Transverse colon (tissue), 4 donors: Measurements from ENCODE around the gene ZNF530.

Experiments used
- EP300 ChIP-seq: sonication (generic); formaldehyde crosslinking; IDR thresholded peaks from one replicate; pipeline ENCODE4 v1.6.1; 2017; ENCODE audit warnings: antibody characterized with exemption, low read depth
- POLR2A ChIP-seq: fragments of 450-650 bp; IDR thresholded peaks from one replicate; pipeline ENCODE4 v1.6.1; 2016; ENCODE audit warnings: antibody characterized with exemption, mild to moderate bottlenecking, moderate library complexity
- POLR2AphosphoS5 ChIP-seq, 3 donors: sonication (generic); formaldehyde crosslinking; IDR thresholded peaks; one replicate each; pipeline ENCODE4 v1.6.1; 2016; ENCODE audit warnings: antibody characterized with exemption in 3 of 3
- TF ChIP-seq, protein P1 (sequence below), 5 experiments: fragments of 200-600 bp in 3 of 5; fragments of 450-650 bp in 2 of 5; sonication (generic) in 3 of 5; IDR thresholded peaks; 1 replicate in 2 of 5; 2 replicates in 3 of 5; pipeline ENCODE4 v1.5.1; 2016 to 2017; ENCODE audit warnings: antibody characterized with exemption in 5 of 5, inconsistent platforms in 3 of 5, mild to moderate bottlenecking in 2 of 5, moderate library complexity in 1 of 5

DNA sequence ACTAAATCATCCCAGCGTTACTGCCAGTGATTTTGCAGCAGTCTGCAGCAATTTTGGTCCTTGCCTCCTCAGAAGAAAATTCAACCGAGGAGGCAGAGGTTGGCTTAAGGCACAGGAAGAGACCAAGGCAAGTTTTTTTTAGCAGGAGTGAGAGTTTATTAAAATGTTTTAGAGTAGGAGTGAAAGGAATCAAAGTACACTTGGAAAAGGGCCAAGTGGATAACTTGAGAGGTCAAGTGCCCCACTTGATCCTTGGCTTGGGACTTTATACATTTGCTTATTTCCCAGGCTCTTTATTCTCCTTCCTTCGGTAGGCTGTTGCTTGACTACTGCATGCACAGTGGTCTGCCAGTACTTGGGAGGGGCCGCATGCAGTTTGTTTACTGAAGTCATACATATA, 11.4 kb downstream of the ZNF530 start:
- TF ChIP-seq, protein P1, sequence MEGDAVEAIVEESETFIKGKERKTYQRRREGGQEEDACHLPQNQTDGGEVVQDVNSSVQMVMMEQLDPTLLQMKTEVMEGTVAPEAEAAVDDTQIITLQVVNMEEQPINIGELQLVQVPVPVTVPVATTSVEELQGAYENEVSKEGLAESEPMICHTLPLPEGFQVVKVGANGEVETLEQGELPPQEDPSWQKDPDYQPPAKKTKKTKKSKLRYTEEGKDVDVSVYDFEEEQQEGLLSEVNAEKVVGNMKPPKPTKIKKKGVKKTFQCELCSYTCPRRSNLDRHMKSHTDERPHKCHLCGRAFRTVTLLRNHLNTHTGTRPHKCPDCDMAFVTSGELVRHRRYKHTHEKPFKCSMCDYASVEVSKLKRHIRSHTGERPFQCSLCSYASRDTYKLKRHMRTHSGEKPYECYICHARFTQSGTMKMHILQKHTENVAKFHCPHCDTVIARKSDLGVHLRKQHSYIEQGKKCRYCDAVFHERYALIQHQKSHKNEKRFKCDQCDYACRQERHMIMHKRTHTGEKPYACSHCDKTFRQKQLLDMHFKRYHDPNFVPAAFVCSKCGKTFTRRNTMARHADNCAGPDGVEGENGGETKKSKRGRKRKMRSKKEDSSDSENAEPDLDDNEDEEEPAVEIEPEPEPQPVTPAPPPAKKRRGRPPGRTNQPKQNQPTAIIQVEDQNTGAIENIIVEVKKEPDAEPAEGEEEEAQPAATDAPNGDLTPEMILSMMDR (IDR thresholded peaks at IDR 0.05) = no peak
- TF ChIP-seq POLR2AphosphoS5 (IDR thresholded peaks at IDR 0.05) = no peak
- TF ChIP-seq POLR2A = no peak
- TF ChIP-seq EP300 = no peak
